Effector memory CD4-positive, alpha-beta T cell (primary cell): Measurements from ENCODE around the gene TEKTIP1.
"Not testable (repeated sequence)": the region's sequence is repeated elsewhere in the genome, so short reads cannot be mapped to it uniquely, and the experiment has no call there.

Source experiments
- DNase-seq, 3 donors: peaks; one replicate each; pipeline ENCODE4 v3.0.0-alpha.2; 2020
- H3K27ac ChIP-seq: 2 replicates; pipeline ENCODE4 v1.7.0; 2013; ENCODE audit warnings: mild to moderate bottlenecking, low read length, moderate library complexity; ENCODE audit not compliant: insufficient read depth, poor library complexity, severe bottlenecking
- H3K27me3 ChIP-seq: replicated peaks from 2 replicates; pipeline ENCODE4 v1.7.0; 2013; ENCODE audit warnings: mild to moderate bottlenecking, low read length; ENCODE audit not compliant: insufficient read depth, control insufficient read depth, poor library complexity, severe bottlenecking
- H3K36me3 ChIP-seq: 2 replicates; pipeline ENCODE4 v1.7.0; 2013; ENCODE audit warnings: mild to moderate bottlenecking, low read length, moderate library complexity; ENCODE audit not compliant: control insufficient read depth, insufficient read depth
- H3K4me1 ChIP-seq: 2 replicates; pipeline ENCODE4 v1.7.0; 2013; ENCODE audit warnings: low read length, mild to moderate bottlenecking; ENCODE audit not compliant: control insufficient read depth, insufficient read depth, poor library complexity, severe bottlenecking
- H3K4me3 ChIP-seq: 2 replicates; pipeline ENCODE4 v1.7.0; 2013; ENCODE audit warnings: low read length, low read depth, mild to moderate bottlenecking; ENCODE audit not compliant: insufficient read depth, poor library complexity, severe bottlenecking
- H3K9me3 ChIP-seq: 2 replicates; pipeline ENCODE4 v1.7.0; 2013; ENCODE audit warnings: mild to moderate bottlenecking, low read length, moderate library complexity; ENCODE audit not compliant: control insufficient read depth

TEKTIP1 gene

DNA sequence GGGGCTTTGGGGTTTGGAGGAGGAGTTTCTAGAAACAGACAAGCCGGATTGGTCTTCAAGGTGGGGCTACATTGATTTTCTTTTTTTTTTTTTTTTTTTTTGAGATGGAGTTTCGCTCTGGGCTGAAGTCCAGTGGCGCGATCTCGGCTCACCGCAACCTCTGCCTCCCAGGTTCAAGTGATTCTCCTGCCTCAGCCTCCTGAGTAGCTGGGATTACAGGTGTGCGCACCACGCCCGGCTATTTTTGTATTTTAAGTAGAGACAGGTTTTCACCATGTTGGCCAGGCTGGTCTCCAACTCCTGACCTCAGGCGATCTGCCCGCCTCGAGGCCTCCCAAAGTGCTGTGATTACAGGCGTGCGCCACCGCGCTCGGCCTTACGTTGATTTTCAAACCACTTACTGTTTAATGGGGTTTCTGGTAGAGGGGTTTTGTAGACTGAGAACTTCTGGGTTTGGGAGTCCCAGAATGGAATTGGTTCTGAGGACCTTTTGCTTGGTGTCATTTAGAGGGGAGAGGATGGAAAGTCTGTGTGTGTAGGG is 30.8 kb upstream of the TEKTIP1 start:
- H3K36me3 ChIP-seq, result peaks cover 12% of the 10 kb centered on the region
- H3K27ac ChIP-seq, H3K4me3 ChIP-seq: not testable (repeated sequence)

DNA sequence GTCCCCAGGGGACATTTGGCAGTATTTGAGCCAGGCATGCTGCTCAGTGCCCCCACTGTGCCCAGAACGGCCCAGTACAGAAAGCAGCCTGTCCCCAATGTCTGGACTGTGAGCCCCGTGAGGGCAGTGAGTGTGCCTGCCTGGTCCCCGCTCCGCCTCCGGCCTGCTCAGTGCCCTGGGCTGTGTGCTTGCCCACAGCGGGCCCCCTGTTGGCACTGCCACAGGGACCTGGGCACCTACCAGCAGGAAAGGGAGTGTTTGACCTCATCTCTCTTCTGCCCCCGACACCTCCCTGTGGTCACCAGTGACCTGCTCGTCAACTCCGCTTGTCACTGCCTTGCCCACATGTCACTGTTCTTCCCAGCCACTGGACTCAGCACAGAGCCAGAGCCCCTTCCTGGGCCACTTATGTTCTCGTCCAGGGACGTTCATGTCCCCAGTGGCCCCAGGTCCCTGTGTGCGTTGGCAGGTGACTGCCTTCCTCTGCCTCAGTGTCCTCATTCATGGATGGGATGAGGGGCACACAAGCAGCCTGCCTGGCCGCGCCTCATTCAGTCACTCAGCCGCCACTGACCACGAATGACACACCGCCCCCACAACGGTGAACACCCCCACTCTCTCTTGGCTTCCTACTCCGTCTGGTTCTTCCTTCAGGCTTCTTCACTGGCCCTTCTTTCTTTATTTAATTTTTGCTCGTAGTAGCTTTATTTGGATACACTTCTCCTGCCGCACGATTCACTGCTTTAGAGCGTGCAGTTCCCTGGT is 30.0 kb upstream of the TEKTIP1 start:
- Histone ChIP-seq H3K27ac (no peak overlapping the region), H3K27me3 (no peaks in the 10 kb centered on the region), H3K9me3 (no peaks in the 10 kb centered on the region), H3K4me1 (peaks cover 16% of the 10 kb centered on the region), H3K36me3 (peaks cover 12% of the 10 kb centered on the region), H3K4me3 (no peak overlapping the region)
- DNase-seq, result no peak

More for the DNA sequence above, 30.8 kb upstream of the TEKTIP1 start:
- H3K4me1 ChIP-seq, result peaks cover 16% of the 10 kb centered on the region
- not testable (repeated sequence) for H3K9me3 ChIP-seq, DNase-seq, H3K27me3 ChIP-seq

DNA sequence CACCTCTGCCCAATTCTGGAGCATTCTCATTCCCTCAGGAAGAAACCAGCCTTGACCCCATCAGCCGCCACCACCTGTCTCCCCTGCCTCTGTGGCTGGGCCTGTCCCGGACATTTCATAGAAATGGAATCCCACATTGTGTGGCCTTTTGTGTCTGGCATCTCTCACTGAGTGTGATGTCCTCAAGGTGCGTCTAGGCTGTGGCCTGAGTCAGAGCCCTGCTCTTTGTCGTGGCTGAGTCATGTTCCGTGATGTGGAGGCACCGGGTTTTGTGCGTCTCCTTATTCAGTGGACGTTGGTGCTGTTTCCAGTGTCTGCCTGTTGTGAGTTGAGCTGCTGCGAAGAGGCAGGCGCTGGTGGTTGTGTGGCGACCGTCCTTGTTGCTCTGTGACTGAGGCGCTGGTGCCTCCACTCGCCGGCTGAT is 29.4 kb upstream of the TEKTIP1 start:
- peaks cover 16% of the 10 kb centered on the region for H3K4me1 ChIP-seq
- no peak for DNase-seq

DNA sequence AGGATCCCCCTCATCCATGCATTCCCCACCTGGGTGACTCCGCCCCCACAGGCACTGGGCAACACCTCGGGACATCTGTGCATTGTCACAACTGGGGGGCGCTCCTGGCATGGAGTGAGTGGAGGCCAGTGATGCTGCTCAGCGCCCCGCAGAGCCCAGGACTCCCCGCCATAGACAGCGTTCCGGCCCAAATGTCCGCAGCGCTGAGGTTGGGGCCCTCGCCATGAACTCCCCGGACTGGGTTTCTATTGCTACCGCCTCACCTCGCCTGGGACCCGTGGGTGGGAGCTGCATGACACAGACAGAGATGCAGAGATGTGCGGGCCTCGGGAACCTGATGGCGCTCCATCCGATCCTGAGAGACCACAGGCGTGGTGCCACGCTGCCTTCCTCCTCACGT is 28.2 kb upstream of the TEKTIP1 start:
- Histone ChIP-seq H3K36me3 (peaks cover 12% of the 10 kb centered on the region), H3K4me1 (peaks cover 9% of the 10 kb centered on the region), H3K9me3 (no peaks in the 10 kb centered on the region)

More for the DNA sequence above, 29.4 kb upstream of the TEKTIP1 start:
- no peak overlapping the region for H3K4me3 ChIP-seq
- H3K27me3 ChIP-seq, result no peaks in the 10 kb centered on the region
- no peaks in the 10 kb centered on the region for H3K9me3 ChIP-seq
- no peak overlapping the region for H3K27ac ChIP-seq
- peaks cover 12% of the 10 kb centered on the region for H3K36me3 ChIP-seq

DNA sequence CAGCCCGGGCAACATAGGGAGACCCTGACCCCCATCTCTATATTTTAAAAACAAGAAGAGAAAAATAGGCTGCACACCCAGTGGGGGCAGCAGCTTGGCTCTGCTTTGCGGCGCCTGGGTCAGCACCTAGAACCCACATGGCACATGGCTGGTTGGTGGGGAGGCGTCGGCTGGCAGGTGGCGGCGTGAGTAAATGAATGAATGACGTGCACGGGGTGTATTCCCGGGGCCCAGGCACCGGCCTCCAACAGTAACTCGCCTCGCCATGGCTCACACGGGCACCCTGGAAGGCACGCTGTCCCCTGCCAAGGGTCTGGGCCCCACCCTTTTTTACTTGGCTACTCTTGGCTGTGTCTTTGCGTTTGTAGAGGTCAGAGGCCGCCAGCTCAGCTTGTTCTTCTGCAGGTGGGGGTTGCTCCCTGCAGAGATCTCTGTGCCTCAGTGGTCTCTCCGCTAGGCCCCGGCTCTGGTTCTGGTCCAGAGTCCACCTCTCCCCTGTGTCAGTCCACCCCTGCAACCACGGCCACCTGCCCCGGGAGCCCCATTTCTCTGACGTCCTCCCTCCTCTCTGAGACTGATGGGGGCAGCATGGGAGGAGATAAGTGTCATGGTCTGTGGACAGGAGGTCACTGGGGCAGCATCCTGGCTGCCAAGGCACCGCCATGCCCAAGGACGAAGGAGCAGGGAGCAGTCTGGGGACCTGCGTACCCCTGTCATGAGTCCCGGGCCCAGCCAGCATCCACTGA is 27.3 kb upstream of the TEKTIP1 start:
- Histone ChIP-seq H3K9me3 (no peaks in the 10 kb centered on the region), H3K4me1 (peaks cover 15% of the 10 kb centered on the region), H3K4me3 (no peak overlapping the region), H3K27ac (no peak overlapping the region), H3K36me3 (peaks cover 12% of the 10 kb centered on the region), H3K27me3 (no peaks in the 10 kb centered on the region)
- DNase-seq, result no peak

More for the DNA sequence above, 28.2 kb upstream of the TEKTIP1 start:
- no peak overlapping the region for H3K27ac ChIP-seq
- H3K27me3 ChIP-seq, result no peaks in the 10 kb centered on the region
- H3K4me3 ChIP-seq, result no peak overlapping the region
- DNase-seq, result no peak

DNA sequence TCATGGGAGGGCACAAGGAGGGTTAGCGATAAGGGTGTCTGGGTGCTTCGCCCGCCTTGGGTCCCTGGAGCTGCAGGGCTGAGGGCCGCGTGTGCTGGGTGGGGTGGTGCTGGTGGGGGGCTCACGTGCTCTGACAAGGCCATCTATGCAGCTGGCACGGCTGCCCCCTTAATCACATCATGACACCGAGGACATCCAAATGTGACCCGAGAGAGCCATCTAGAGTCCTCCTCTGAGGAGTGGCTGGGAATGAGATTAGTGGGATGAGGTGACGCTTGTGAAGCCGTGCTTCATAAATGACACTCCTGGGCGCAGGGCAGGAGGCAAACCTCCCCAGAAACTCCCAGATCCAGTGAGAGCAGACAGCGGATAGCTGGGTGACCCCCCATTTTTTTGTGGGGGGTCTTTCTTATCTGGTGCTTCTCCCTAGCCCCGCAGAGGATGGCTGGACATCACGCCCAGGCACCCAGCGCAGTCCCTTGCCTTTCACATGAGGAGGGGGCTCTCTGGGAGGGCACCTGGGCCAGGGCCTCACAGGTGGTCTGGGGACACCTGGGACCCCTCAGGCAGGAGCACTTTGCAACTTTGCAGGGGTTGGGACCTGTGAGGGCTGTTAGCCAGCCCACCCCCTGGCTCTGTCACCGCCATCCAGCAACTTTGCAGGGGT is 26.3 kb upstream of the TEKTIP1 start:
- no peak for DNase-seq
- H3K4me3 ChIP-seq, result no peak overlapping the region
- H3K36me3 ChIP-seq, result peaks cover 12% of the 10 kb centered on the region
- H3K4me1 ChIP-seq, result peaks cover 12% of the 10 kb centered on the region
- H3K27me3 ChIP-seq, result no peaks in the 10 kb centered on the region
- H3K27ac ChIP-seq, result no peak overlapping the region
- H3K9me3 ChIP-seq, result no peaks in the 10 kb centered on the region

DNA sequence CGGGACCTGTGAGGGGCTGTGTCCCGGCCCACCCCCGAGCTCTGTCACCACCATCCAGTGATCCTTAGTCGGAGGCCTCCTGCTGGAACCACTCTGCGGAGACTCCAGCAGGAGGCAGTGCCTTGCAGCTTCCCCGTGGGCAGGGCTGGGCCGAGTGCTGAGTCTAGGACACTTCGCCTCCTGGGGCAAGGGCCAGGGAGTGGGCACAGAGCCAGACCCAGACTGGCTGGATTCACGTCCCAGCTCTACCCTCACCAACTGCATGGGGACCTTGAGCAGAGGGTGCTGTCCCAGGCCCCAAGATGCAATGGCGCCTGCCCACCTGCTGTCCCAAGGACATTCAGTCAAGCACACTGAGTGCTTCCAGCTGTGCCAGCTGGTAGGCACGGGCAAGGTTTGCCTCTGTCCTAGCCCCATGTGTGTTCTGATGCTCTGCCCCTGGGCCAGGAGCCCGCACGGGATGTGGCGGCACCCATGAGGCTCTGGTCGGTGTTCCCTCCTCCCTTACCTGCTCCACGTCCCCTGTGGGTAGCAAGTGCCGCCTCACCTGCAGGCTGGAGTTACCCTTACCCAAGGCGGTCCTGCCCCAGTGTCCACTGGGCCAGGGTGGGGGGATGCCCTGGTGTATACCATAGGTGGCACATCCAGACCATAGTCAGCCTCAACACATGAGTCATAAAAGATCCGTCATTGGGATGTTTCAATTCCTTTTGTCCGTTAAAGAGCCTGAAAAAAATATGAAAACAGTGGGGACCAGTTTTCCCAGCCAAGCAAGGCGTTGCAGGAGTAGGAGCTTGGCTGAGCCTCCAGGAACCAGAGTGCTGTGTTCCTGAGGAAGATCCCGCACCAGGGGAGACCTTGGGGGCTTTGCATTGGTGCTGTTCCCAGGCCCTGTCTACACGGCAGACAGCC is 25.5 kb upstream of the TEKTIP1 start:
- DNase-seq, result no peak
- Histone ChIP-seq H3K27ac (no peak overlapping the region), H3K4me1 (peaks cover 10% of the 10 kb centered on the region), H3K4me3 (no peak overlapping the region), H3K9me3 (no peaks in the 10 kb centered on the region), H3K36me3 (peaks cover 16% of the 10 kb centered on the region), H3K27me3 (no peaks in the 10 kb centered on the region)

DNA sequence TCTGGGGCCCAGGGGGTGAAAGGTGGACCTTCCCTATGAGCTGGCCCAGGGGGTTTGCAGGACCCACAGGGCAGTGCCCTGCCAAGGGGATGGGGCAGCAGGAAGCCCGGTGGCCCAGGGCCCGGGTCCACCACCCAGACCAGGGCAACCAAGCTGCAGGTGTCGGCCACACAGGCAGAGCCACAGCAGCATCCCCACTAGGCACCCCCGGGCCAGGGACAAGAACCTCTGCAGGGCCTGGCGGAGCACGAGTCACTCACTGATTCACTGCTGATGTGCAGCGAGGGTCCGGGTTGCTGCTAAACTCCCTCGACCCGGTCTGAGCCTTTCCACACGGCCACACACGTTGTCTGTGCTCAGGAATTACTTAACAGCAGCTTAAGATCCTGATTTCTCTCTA is 24.0 kb upstream of the TEKTIP1 start:
- no peak overlapping the region for H3K27ac ChIP-seq
- peaks cover 16% of the 10 kb centered on the region for H3K36me3 ChIP-seq
- peaks cover 10% of the 10 kb centered on the region for H3K4me1 ChIP-seq
- no peak for DNase-seq
- no peaks in the 10 kb centered on the region for H3K9me3 ChIP-seq
- H3K27me3 ChIP-seq, result no peaks in the 10 kb centered on the region
- no peak overlapping the region for H3K4me3 ChIP-seq

DNA sequence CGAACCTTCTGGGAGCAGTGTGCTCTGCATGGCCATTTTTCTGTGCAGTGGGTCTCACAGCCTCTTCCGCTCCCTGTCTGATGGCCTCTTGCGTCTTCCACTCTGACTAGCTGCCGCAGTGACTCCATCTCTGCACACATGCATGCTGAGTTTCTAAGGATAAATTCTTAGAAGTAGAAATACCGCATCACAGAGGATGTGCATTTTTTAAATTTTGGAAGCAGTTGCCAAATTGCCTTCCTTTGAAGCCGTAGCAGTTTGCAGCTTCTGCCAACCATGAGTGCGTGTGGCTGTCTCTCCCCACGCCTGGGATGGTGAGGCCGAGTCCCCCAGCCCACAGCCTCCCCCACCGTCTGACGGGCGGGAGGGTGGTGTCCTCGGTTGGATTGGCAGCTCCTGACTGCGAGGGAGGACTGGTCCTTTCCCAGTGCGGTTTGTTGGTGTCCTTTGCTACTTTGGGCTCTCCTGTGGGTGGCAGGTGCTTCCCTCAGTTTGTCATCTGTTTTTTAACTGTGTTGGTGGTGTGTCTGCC is 23.0 kb upstream of the TEKTIP1 start:
- peaks cover 10% of the 10 kb centered on the region for H3K4me1 ChIP-seq

More for the DNA sequence above, 23.0 kb upstream of the TEKTIP1 start:
- Histone ChIP-seq H3K4me3 (no peak overlapping the region), H3K27me3 (no peaks in the 10 kb centered on the region), H3K36me3 (peaks cover 12% of the 10 kb centered on the region), H3K27ac (no peak overlapping the region), H3K9me3 (no peaks in the 10 kb centered on the region)
- DNase-seq, result no peak
